Measurements from ENCODE around the gene WHRN.

The WHRN gene

GRCh38 chr9:114487607-114488300 lies 17.5 kb downstream of the WHRN start:
- H3K27me3 ChIP-seq (ENCODE audit: control insufficient read depth, insufficient read depth, low read length) = no peaks in the 10 kb centered on the region
- H3K4me3 ChIP-seq (ENCODE audit: low read depth, low read length) = no peak overlapping the region
- no peaks in the 10 kb centered on the region for H3K9me3 ChIP-seq (ENCODE audit: control insufficient read depth, insufficient read depth, low read length)
- no peaks in the 10 kb centered on the region for H3K36me3 ChIP-seq (ENCODE audit: control insufficient read depth, insufficient read depth, low read length)
- H3K9ac ChIP-seq (ENCODE audit: low read depth, low read length) = no peak overlapping the region
- no peaks in the 10 kb centered on the region for H3K4me1 ChIP-seq (ENCODE audit: control insufficient read depth, insufficient read depth, low read length)

DNA sequence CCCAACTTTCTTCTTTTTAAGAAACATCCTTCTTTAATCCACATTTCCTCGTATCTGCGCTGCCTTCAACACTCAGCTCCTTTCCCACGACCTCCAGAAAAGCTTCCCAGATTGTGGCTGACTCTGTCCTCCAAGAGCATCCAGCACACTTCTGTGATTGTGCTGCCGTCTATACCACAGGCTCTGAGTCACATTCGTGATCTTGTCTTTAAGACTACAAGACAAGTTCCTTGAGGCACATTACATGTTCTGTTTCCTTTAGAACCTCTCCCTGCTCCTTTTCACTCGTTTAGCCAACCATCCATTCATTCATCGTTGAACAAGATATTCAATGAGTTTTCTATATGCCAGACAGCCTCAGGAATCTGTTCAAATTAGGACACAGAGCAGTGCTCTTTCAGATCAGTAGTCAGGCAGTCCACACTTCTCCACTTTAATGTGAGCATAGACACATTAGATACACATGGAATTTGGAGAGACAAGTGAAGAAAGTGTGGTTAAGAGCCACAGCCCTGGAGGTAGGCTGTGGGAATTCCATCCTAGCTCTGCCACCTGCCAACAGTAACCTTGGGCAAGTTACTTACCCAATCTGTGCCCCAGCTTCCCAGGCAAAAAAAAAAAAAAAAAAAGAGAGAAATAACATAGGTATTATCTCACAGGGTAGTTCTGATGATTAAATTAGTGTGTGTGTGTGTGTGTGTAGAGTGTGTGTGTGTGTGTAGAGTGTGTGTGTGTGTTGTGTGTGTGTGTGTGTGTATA lies 18.9 kb downstream of the WHRN start:
- Histone ChIP-seq H3K4me1 (ENCODE audit: control insufficient read depth, insufficient read depth, low read length) (no peaks in the 10 kb centered on the region), H3K36me3 (ENCODE audit: control insufficient read depth, insufficient read depth, low read length) (no peaks in the 10 kb centered on the region), H3K27me3 (ENCODE audit: control insufficient read depth, insufficient read depth, low read length) (no peaks in the 10 kb centered on the region), H3K4me3 (ENCODE audit: low read depth, low read length) (no peak overlapping the region), H3K9me3 (ENCODE audit: control insufficient read depth, insufficient read depth, low read length) (no peaks in the 10 kb centered on the region), H3K9ac (ENCODE audit: low read depth, low read length) (no peak overlapping the region)

DNA sequence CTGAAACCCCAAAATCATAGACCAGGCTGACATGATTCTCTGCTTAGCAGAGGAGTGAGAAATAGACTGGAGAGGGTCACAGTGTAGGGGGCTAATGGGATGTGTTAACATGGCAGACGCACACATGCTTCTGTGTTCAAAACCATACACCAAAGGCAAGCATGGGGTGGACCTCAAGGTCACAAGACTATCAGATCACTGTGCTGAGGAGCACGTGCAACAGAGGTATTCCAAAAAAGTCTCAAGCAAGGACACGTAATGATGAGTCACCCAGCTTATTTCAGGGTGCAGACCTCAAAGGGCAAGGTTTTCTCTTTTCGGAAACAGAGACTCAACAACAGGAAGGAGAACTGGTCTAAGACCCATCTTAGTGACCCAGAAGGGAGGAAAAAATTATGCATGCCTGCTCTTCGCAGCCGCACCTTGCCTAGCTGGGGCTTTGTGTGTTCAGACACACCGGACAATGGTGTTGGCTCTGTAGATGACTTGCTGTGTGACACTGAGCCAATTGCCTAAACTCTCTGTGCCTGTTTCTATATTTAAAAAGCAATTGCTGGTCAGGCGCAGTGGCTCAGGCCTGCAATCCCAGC lies 20.3 kb downstream of the WHRN start:
- no peak overlapping the region for H3K9ac ChIP-seq (ENCODE audit: low read depth, low read length)
- H3K36me3 ChIP-seq (ENCODE audit: control insufficient read depth, insufficient read depth, low read length) = no peaks in the 10 kb centered on the region
- no peaks in the 10 kb centered on the region for H3K27me3 ChIP-seq (ENCODE audit: control insufficient read depth, insufficient read depth, low read length)
- no peaks in the 10 kb centered on the region for H3K4me1 ChIP-seq (ENCODE audit: control insufficient read depth, insufficient read depth, low read length)
- H3K4me3 ChIP-seq (ENCODE audit: low read depth, low read length) = no peak overlapping the region
- no peaks in the 10 kb centered on the region for H3K9me3 ChIP-seq (ENCODE audit: control insufficient read depth, insufficient read depth, low read length)

- no peaks in the 10 kb centered on the region for H3K27me3 ChIP-seq (ENCODE audit: control insufficient read depth, insufficient read depth, low read length)
- no peaks in the 10 kb centered on the region for H3K9me3 ChIP-seq (ENCODE audit: control insufficient read depth, insufficient read depth, low read length)
- no peaks in the 10 kb centered on the region for H3K4me1 ChIP-seq (ENCODE audit: control insufficient read depth, insufficient read depth, low read length)
- no peak overlapping the region for H3K4me3 ChIP-seq (ENCODE audit: low read depth, low read length)
- H3K9ac ChIP-seq (ENCODE audit: low read depth, low read length) = no peak overlapping the region
- H3K36me3 ChIP-seq (ENCODE audit: control insufficient read depth, insufficient read depth, low read length) = no peaks in the 10 kb centered on the region
Measured at GRCh38 chr9:114484215-114484853, 20.9 kb downstream of the WHRN start.

- Histone ChIP-seq H3K9me3 (ENCODE audit: control insufficient read depth, insufficient read depth, low read length) (no peaks in the 10 kb centered on the region), H3K9ac (ENCODE audit: low read depth, low read length) (no peak overlapping the region), H3K4me3 (ENCODE audit: low read depth, low read length) (no peak overlapping the region), H3K27me3 (ENCODE audit: control insufficient read depth, insufficient read depth, low read length) (no peaks in the 10 kb centered on the region), H3K4me1 (ENCODE audit: control insufficient read depth, insufficient read depth, low read length) (no peaks in the 10 kb centered on the region), H3K36me3 (ENCODE audit: control insufficient read depth, insufficient read depth, low read length) (no peaks in the 10 kb centered on the region)
Measured at GRCh38 chr9:114483499-114483898, 21.8 kb downstream of the WHRN start.

- Histone ChIP-seq H3K27me3 (ENCODE audit: control insufficient read depth, insufficient read depth, low read length) (no peaks in the 10 kb centered on the region), H3K9me3 (ENCODE audit: control insufficient read depth, insufficient read depth, low read length) (no peaks in the 10 kb centered on the region), H3K4me1 (ENCODE audit: control insufficient read depth, insufficient read depth, low read length) (no peaks in the 10 kb centered on the region), H3K9ac (ENCODE audit: low read depth, low read length) (no peak overlapping the region), H3K36me3 (ENCODE audit: control insufficient read depth, insufficient read depth, low read length) (no peaks in the 10 kb centered on the region), H3K4me3 (ENCODE audit: low read depth, low read length) (no peak overlapping the region)
Measured at GRCh38 chr9:114482593-114482992, 22.7 kb downstream of the WHRN start.

DNA sequence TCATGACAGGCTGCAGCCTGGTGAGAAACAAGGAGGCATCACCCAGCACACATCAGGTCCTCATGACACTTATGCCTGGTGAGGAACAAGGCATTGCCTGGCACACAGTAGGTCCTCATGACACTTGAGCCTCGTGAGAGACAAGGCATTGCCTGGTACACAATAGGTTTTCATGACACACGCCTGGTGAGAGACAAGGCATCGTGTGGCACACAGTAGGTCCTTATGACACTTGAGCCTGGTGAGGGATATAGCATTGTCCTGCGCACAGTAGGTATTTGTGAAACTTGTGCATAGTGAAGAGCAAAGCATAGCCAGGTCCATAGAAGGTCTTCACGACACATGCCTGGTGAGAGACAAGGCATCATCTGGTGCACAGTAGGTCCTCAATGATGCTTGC lies 23.5 kb downstream of the WHRN start:
- Histone ChIP-seq H3K9me3 (ENCODE audit: control insufficient read depth, insufficient read depth, low read length) (no peaks in the 10 kb centered on the region), H3K9ac (ENCODE audit: low read depth, low read length) (no peak overlapping the region), H3K4me1 (ENCODE audit: control insufficient read depth, insufficient read depth, low read length) (no peaks in the 10 kb centered on the region), H3K4me3 (ENCODE audit: low read depth, low read length) (no peak overlapping the region), H3K27me3 (ENCODE audit: control insufficient read depth, insufficient read depth, low read length) (no peaks in the 10 kb centered on the region), H3K36me3 (ENCODE audit: control insufficient read depth, insufficient read depth, low read length) (no peaks in the 10 kb centered on the region)

DNA sequence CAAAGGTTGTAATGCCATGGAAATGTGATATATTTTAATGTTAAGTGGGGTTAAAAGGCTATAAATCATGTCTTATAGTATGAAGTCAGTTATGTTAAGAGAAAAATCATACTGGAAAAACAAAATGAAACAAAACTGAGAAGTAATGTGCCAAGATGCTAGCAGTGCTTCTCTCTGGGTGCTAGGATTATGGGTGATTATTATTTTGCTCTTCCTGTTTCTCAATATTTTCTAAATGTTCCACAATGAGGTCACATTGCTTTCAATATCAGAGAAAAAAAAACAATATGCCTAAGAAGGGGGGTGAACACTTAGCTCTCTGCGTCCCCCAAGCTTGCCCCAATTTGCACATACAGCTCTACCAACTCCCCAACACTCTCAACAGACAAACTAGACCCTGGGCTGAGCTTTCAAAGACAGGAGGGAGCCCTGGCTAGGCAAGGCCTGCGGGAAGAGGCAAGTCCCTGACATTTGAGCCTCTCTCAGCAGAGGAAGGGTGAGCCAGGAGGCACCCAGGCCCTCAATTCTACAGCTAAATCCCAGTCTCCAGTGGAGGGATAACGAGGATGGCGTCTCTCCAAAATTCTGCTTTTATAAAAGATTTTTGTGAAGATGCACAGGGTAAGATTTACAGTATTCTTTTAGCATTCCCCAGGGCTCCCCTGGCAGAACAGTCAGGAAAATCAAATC lies 24.4 kb downstream of the WHRN start:
- H3K36me3 ChIP-seq (ENCODE audit: control insufficient read depth, insufficient read depth, low read length) = no peaks in the 10 kb centered on the region
- no peak overlapping the region for H3K4me3 ChIP-seq (ENCODE audit: low read depth, low read length)
- H3K9ac ChIP-seq (ENCODE audit: low read depth, low read length) = no peak overlapping the region
- no peaks in the 10 kb centered on the region for H3K27me3 ChIP-seq (ENCODE audit: control insufficient read depth, insufficient read depth, low read length)
- H3K9me3 ChIP-seq (ENCODE audit: control insufficient read depth, insufficient read depth, low read length) = no peaks in the 10 kb centered on the region
- no peaks in the 10 kb centered on the region for H3K4me1 ChIP-seq (ENCODE audit: control insufficient read depth, insufficient read depth, low read length)

DNA sequence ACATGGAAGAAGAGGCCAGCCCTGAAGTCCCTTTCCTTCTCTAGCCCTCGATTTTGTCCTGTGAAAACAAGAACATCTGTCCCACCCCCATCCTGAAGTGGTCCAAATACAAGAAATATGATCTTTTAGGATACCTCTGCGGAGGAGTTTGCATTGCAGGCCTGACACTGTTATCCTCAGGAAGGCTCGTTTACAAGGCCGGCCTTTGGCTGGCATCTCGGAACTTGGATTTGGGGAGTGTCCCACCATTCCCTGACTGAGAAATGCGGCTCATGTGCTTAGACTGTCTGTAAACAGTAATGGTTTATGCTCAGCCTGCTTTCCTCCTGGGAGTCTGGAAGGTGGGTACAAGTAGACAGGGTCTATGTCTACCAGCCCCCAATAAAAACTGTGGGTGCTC lies 26.4 kb downstream of the WHRN start:
- H3K9ac ChIP-seq (ENCODE audit: low read depth, low read length) = no peak overlapping the region

DNA sequence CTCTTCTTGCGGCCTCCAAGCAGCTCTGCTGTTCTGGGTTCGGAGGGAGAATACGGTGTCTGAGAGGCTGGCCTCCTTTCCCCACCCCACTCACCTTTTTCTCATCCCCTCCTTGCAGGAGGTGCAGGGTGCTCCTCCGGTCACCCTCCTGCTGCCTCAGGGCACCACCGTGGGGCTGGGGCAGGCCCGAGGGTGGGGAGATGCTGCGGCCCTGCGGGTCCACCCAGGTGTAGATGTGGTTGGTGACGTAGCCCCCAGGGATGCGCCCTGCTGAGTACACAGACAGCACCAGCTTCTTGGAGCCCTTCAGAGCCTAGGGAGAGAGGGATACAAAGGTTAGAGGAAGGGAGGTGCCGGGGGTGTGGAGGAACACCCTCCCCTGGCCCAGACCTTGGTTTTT lies 26.8 kb downstream of the WHRN start:
- Histone ChIP-seq H3K9ac (ENCODE audit: low read depth, low read length) (no peak overlapping the region), H3K36me3 (ENCODE audit: control insufficient read depth, insufficient read depth, low read length) (no peaks in the 10 kb centered on the region), H3K9me3 (ENCODE audit: control insufficient read depth, insufficient read depth, low read length) (no peaks in the 10 kb centered on the region), H3K4me1 (ENCODE audit: control insufficient read depth, insufficient read depth, low read length) (no peaks in the 10 kb centered on the region), H3K27me3 (ENCODE audit: control insufficient read depth, insufficient read depth, low read length) (no peaks in the 10 kb centered on the region), H3K4me3 (ENCODE audit: low read depth, low read length) (no peak overlapping the region)

More for the DNA sequence above, 26.4 kb downstream of the WHRN start:
- no peaks in the 10 kb centered on the region for H3K9me3 ChIP-seq (ENCODE audit: control insufficient read depth, insufficient read depth, low read length)
- no peaks in the 10 kb centered on the region for H3K4me1 ChIP-seq (ENCODE audit: control insufficient read depth, insufficient read depth, low read length)
- no peaks in the 10 kb centered on the region for H3K36me3 ChIP-seq (ENCODE audit: control insufficient read depth, insufficient read depth, low read length)
- H3K4me3 ChIP-seq (ENCODE audit: low read depth, low read length) = no peak overlapping the region
- H3K27me3 ChIP-seq (ENCODE audit: control insufficient read depth, insufficient read depth, low read length) = no peaks in the 10 kb centered on the region

- H3K4me3 ChIP-seq (ENCODE audit: low read depth, low read length) = no peak overlapping the region
- no peak overlapping the region for H3K9ac ChIP-seq (ENCODE audit: low read depth, low read length)
- H3K27me3 ChIP-seq (ENCODE audit: control insufficient read depth, insufficient read depth, low read length) = no peaks in the 10 kb centered on the region
- no peaks in the 10 kb centered on the region for H3K4me1 ChIP-seq (ENCODE audit: control insufficient read depth, insufficient read depth, low read length)
- H3K36me3 ChIP-seq (ENCODE audit: control insufficient read depth, insufficient read depth, low read length) = no peaks in the 10 kb centered on the region
- H3K9me3 ChIP-seq (ENCODE audit: control insufficient read depth, insufficient read depth, low read length) = no peaks in the 10 kb centered on the region
Measured at GRCh38 chr9:114477642-114478041, 27.6 kb downstream of the WHRN start.

Data from iPS-15b (cell line).